ENCODE results near the gene ARFGAP2.

- no peak for TF ChIP-seq CTCF (IDR thresholded peaks at IDR 0.05)
- TF ChIP-seq POLR2AphosphoS5 (IDR thresholded peaks at IDR 0.05), result no peak
- TF ChIP-seq POLR2A (IDR thresholded peaks at IDR 0.05), result no peak
These were observed 38.8 kb upstream of the ARFGAP2 start for GRCh38 chr11:47215366-47215910.

All from breast epithelium (tissue), 3 donors.